Measurements from ENCODE around the gene ARHGEF7. TPM values are rescaled to one million over a fixed set of nuclear protein-coding genes. Genes with fewer than 3 reads are reported as not detected.

Gene ARHGEF7
- total RNA-seq, 2 donors from 2014 or later = 70.3 to 73.2 TPM

GRCh38 chr13:111210544-111211469, 95.7 kb downstream of the ARHGEF7 start:
- H3K36me3 Mint-ChIP-seq = no peaks in the 10 kb centered on the region
- no peaks in the 10 kb centered on the region for H3K9me3 Mint-ChIP-seq
- ATAC-seq (no peak), DNase-seq (ENCODE audit: low spot score) (no peak)
- H3K27ac Mint-ChIP-seq = peak overlapping the region in 1 of 2 donors; percentile 19
- H3K4me1 Mint-ChIP-seq (ENCODE audit: low read depth in 2 of 2) = peaks cover 23 to 41% of the 10 kb centered on the region in 2 donors
- H3K27me3 Mint-ChIP-seq = no peaks in the 10 kb centered on the region
- H3K4me3 Mint-ChIP-seq = no peak overlapping the region

GRCh38 chr13:111211789-111212516, 96.8 kb downstream of the ARHGEF7 start:
- H3K36me3 Mint-ChIP-seq = no peaks in the 10 kb centered on the region
- no peak overlapping the region for H3K27ac Mint-ChIP-seq
- H3K9me3 Mint-ChIP-seq = no peaks in the 10 kb centered on the region
- no peak for DNase-seq (ENCODE audit: low spot score)
- no peaks in the 10 kb centered on the region for H3K27me3 Mint-ChIP-seq
- no peak overlapping the region for H3K4me3 Mint-ChIP-seq
- H3K4me1 Mint-ChIP-seq (ENCODE audit: low read depth in 2 of 2) = peaks cover 32 to 45% of the 10 kb centered on the region in 2 donors
- ATAC-seq = no peak

- Mint-ChIP-seq H3K4me3 (no peak overlapping the region), H3K4me1 (ENCODE audit: low read depth in 2 of 2) (peaks cover 36 to 49% of the 10 kb centered on the region in 2 donors), H3K27me3 (no peaks in the 10 kb centered on the region), H3K9me3 (no peaks in the 10 kb centered on the region), H3K36me3 (no peaks in the 10 kb centered on the region), H3K27ac (no peak overlapping the region)
- DNase-seq (ENCODE audit: low spot score) (no peak), ATAC-seq (no peak)
Measured at GRCh38 chr13:111212517-111212873, 97.4 kb downstream of the ARHGEF7 start.

- Mint-ChIP-seq H3K27me3 (no peaks in the 10 kb centered on the region), H3K9me3 (no peaks in the 10 kb centered on the region), H3K36me3 (no peaks in the 10 kb centered on the region), H3K27ac (no peak overlapping the region), H3K4me1 (ENCODE audit: low read depth in 2 of 2) (peaks cover 41 to 48% of the 10 kb centered on the region in 2 donors), H3K4me3 (no peak overlapping the region)
- DNase-seq (ENCODE audit: low spot score) (no peak), ATAC-seq (no peak)
Measured at GRCh38 chr13:111213964-111214726, 99.0 kb downstream of the ARHGEF7 start.

GRCh38 chr13:111215081-111216047, 100.3 kb downstream of the ARHGEF7 start:
- Mint-ChIP-seq H3K27me3 (no peaks in the 10 kb centered on the region), H3K27ac (peak overlapping the region in 1 of 2 donors; percentile 8), H3K9me3 (no peaks in the 10 kb centered on the region), H3K36me3 (no peaks in the 10 kb centered on the region), H3K4me1 (ENCODE audit: low read depth in 2 of 2) (peaks cover 38 to 47% of the 10 kb centered on the region in 2 donors), H3K4me3 (no peak overlapping the region)
- DNase-seq (ENCODE audit: low spot score) (no peak), ATAC-seq (no peak)

- H3K27ac Mint-ChIP-seq = peak overlapping the region in 1 of 2 donors; percentile 8
Measured at GRCh38 chr13:111216166-111216960, 101.3 kb downstream of the ARHGEF7 start.

GRCh38 chr13:111217641-111218040, 102.5 kb downstream of the ARHGEF7 start:
- H3K27me3 Mint-ChIP-seq = no peaks in the 10 kb centered on the region
- ATAC-seq (no peak), DNase-seq (ENCODE audit: low spot score) (no peak)
- H3K4me3 Mint-ChIP-seq = no peak overlapping the region
- no peaks in the 10 kb centered on the region for H3K36me3 Mint-ChIP-seq
- no peaks in the 10 kb centered on the region for H3K9me3 Mint-ChIP-seq
- no peak overlapping the region for H3K27ac Mint-ChIP-seq
- peaks cover 41 to 44% of the 10 kb centered on the region in 2 donors for H3K4me1 Mint-ChIP-seq (ENCODE audit: low read depth in 2 of 2)

More at GRCh38 chr13:111216166-111216960, 101.3 kb downstream of the ARHGEF7 start:
- no peaks in the 10 kb centered on the region for H3K27me3 Mint-ChIP-seq
- DNase-seq (ENCODE audit: low spot score) (no peak), ATAC-seq (no peak)
- H3K4me1 Mint-ChIP-seq (ENCODE audit: low read depth in 2 of 2) = peaks cover 38 to 43% of the 10 kb centered on the region in 2 donors
- H3K36me3 Mint-ChIP-seq = no peaks in the 10 kb centered on the region
- H3K9me3 Mint-ChIP-seq = no peaks in the 10 kb centered on the region
- H3K4me3 Mint-ChIP-seq = no peak overlapping the region

GRCh38 chr13:111219280-111219679, 104.2 kb downstream of the ARHGEF7 start:
- H3K36me3 Mint-ChIP-seq = no peaks in the 10 kb centered on the region
- no peak overlapping the region for H3K27ac Mint-ChIP-seq
- ATAC-seq (no peak), DNase-seq (ENCODE audit: low spot score) (no peak)
- no peaks in the 10 kb centered on the region for H3K9me3 Mint-ChIP-seq
- no peaks in the 10 kb centered on the region for H3K27me3 Mint-ChIP-seq
- peaks cover 36 to 49% of the 10 kb centered on the region in 2 donors for H3K4me1 Mint-ChIP-seq (ENCODE audit: low read depth in 2 of 2)
- no peak overlapping the region for H3K4me3 Mint-ChIP-seq

GRCh38 chr13:111219950-111220349, 104.8 kb downstream of the ARHGEF7 start:
- no peak for DNase-seq (ENCODE audit: low spot score)
- Mint-ChIP-seq H3K36me3 (no peaks in the 10 kb centered on the region), H3K9me3 (no peaks in the 10 kb centered on the region), H3K4me1 (ENCODE audit: low read depth in 2 of 2) (peaks cover 38 to 50% of the 10 kb centered on the region in 2 donors), H3K27ac (no peak overlapping the region), H3K4me3 (no peak overlapping the region), H3K27me3 (no peaks in the 10 kb centered on the region)
- peak in 1 of 2 donors; percentile 41 for ATAC-seq

- Mint-ChIP-seq H3K4me3 (no peak overlapping the region), H3K9me3 (no peaks in the 10 kb centered on the region), H3K36me3 (no peaks in the 10 kb centered on the region), H3K27me3 (no peaks in the 10 kb centered on the region), H3K4me1 (ENCODE audit: low read depth in 2 of 2) (peaks cover 30 to 39% of the 10 kb centered on the region in 2 donors), H3K27ac (peak overlapping the region in 1 of 2 donors; percentile 34)
- no peak for ATAC-seq
- no peak for DNase-seq (ENCODE audit: low spot score)
Measured at GRCh38 chr13:111225166-111225565, 110.1 kb downstream of the ARHGEF7 start.

- DNase-seq (ENCODE audit: low spot score) = no peak
- no peaks in the 10 kb centered on the region for H3K36me3 Mint-ChIP-seq
- H3K9me3 Mint-ChIP-seq = no peaks in the 10 kb centered on the region
- no peak overlapping the region for H3K4me3 Mint-ChIP-seq
- H3K27ac Mint-ChIP-seq = peak overlapping the region in 1 of 2 donors; percentile 34
- H3K27me3 Mint-ChIP-seq = no peaks in the 10 kb centered on the region
- ATAC-seq = no peak
- H3K4me1 Mint-ChIP-seq (ENCODE audit: low read depth in 2 of 2) = peaks cover 30 to 39% of the 10 kb centered on the region in 2 donors
Measured at GRCh38 chr13:111225810-111226546, 110.9 kb downstream of the ARHGEF7 start.
